Keratinocyte (primary cell): ENCODE results near the gene UBR3. TPM values are rescaled to one million over a fixed set of nuclear protein-coding genes. Genes with fewer than 3 reads are reported as not detected.

Source experiments
- DNase-seq: peaks from one replicate; pipeline ENCODE4 v3.0.0-alpha.2; 2011; ENCODE audit warnings: low read depth, missing footprints, low spot score
- FAIRE-seq: peaks from 2 replicates; lab custom pipeline; 2011; peaks lifted over from hg19 to GRCh38; lab: Jason Lieb, UNC
- H2AFZ ChIP-seq: 2 replicates; pipeline ENCODE4 v1.6.0; 2012; ENCODE audit warnings: low read length, control low read depth, inconsistent platforms; ENCODE audit not compliant: control insufficient read depth
- H3K27ac ChIP-seq: 2 replicates; pipeline ENCODE4 v1.5.1; 2011; ENCODE audit warnings: low read length; ENCODE audit not compliant: control insufficient read depth, insufficient read depth
- H3K27me3 ChIP-seq: 3 replicates; pipeline ENCODE4 v1.6.0; 2011; ENCODE audit warnings: low read length; ENCODE audit not compliant: control insufficient read depth, insufficient read depth; ENCODE audit errors: extremely low read depth
- H3K36me3 ChIP-seq, 2 experiments: 2 replicates in 1 of 2; 3 replicates in 1 of 2; pipeline ENCODE4 v1.5.1; 2011; ENCODE audit warnings: low read length in 2 of 2, mild to moderate bottlenecking in 1 of 2; ENCODE audit not compliant: control insufficient read depth in 2 of 2, insufficient read depth in 2 of 2; ENCODE audit errors: extremely low read depth in 1 of 2
- H3K4me1 ChIP-seq: 3 replicates; pipeline ENCODE4 v1.5.1; 2011; ENCODE audit warnings: low read length; ENCODE audit not compliant: control insufficient read depth, insufficient read depth; ENCODE audit errors: extremely low read depth
- H3K4me2 ChIP-seq: 3 replicates; pipeline ENCODE4 v1.6.0; 2011; ENCODE audit warnings: low read depth, low read length; ENCODE audit not compliant: control insufficient read depth, insufficient read depth; ENCODE audit errors: extremely low read depth
- H3K4me3 ChIP-seq, 3 experiments: fragments of 200-600 bp in 1 of 3; sonication (generic) in 1 of 3; 2 replicates in 2 of 3; 3 replicates in 1 of 3; pipeline ENCODE4 v1.5.1; 2011 to 2016; ENCODE audit warnings: low read length in 3 of 3, mild to moderate bottlenecking in 3 of 3, control low read depth in 2 of 3, inconsistent platforms in 1 of 3, low read depth in 1 of 3, mixed read lengths in 1 of 3, mixed run types in 1 of 3, moderate library complexity in 1 of 3; ENCODE audit not compliant: control insufficient read depth in 2 of 3, insufficient read depth in 2 of 3; ENCODE audit errors: extremely low read depth in 1 of 3
- H3K79me2 ChIP-seq: 2 replicates; pipeline ENCODE4 v1.6.0; 2012; ENCODE audit warnings: low read length; ENCODE audit not compliant: control insufficient read depth, insufficient read depth
- H3K9ac ChIP-seq: 3 replicates; pipeline ENCODE4 v1.6.0; 2011; ENCODE audit warnings: low read length; ENCODE audit not compliant: control insufficient read depth, insufficient read depth; ENCODE audit errors: extremely low read depth
- H3K9me1 ChIP-seq: 3 replicates; pipeline ENCODE4 v1.6.0; 2011; ENCODE audit warnings: low read length; ENCODE audit not compliant: control insufficient read depth, insufficient read depth; ENCODE audit errors: extremely low read depth
- H3K9me3 ChIP-seq: 2 replicates; pipeline ENCODE4 v1.5.1; 2012; ENCODE audit warnings: low read depth, low read length; ENCODE audit not compliant: control insufficient read depth
- H4K20me1 ChIP-seq: 3 replicates; pipeline ENCODE4 v1.6.0; 2011; ENCODE audit warnings: low read length; ENCODE audit not compliant: control insufficient read depth, insufficient read depth; ENCODE audit errors: extremely low read depth
- CTCF ChIP-seq, 3 experiments: IDR thresholded peaks in 1 of 3; conservative IDR thresholded peaks in 1 of 3; optimal IDR thresholded peaks in 1 of 3; 2 replicates in 2 of 3; 3 replicates in 1 of 3; pipeline versions ENCODE3 to v1.5.1; 2011; ENCODE audit warnings: low read length in 3 of 3, mild to moderate bottlenecking in 3 of 3, moderate library complexity in 2 of 3, control low read depth in 1 of 3, inconsistent platforms in 1 of 3; ENCODE audit not compliant: insufficient read depth in 2 of 3; ENCODE audit errors: extremely low read depth in 1 of 3
- EZH2 ChIP-seq: IDR thresholded peaks from one replicate; pipeline ENCODE4 v1.6.1; 2012; ENCODE audit warnings: inconsistent platforms, mild to moderate bottlenecking, low read length, moderate library complexity
- dilution Hi-C: fragments of 300-500 bp; cut with MboI; formaldehyde crosslinking; loops from one replicate; pipeline ENCODE4 v1.7.0; 2020; ENCODE audit warnings: low sequenced_read_pairs; ENCODE audit not compliant: extremely low pct_ligation_motif_present
- polyA plus RNA-seq, 5 experiments: library from polyadenylated mRNA; depleted of rRNA in 3 of 5; stranded (reverse) in 3 of 5; stranded (forward) in 1 of 5; unstranded in 1 of 5; fragments of >200 nt; gene quantifications; 1 replicate in 1 of 5; 2 replicates in 3 of 5; 3 replicates in 1 of 5; pipeline versions ENCODE4 v1.2.1 to v1.2.3, GENCODE V29; 2011 to 2012; ENCODE audit warnings: missing spikeins in 2 of 5, low read depth in 1 of 5, low replicate concordance in 1 of 5

The UBR3 gene
- polyA plus RNA-seq, 1 donor (not counting 4 experiments of a cell fraction or from before 2014, with no cell fraction given), result 14.7 TPM

- Histone ChIP-seq H3K9ac (no peak overlapping the region), H4K20me1 (no peaks in the 10 kb centered on the region), H3K27ac (no peak overlapping the region), H3K4me3 (no peak overlapping the region), H3K79me2 (no peaks in the 10 kb centered on the region), H3K9me3 (no peaks in the 10 kb centered on the region), H3K27me3 (no peaks in the 10 kb centered on the region), H3K4me1 (no peaks in the 10 kb centered on the region), H3K4me2 (no peak overlapping the region), H3K36me3 (no peaks in the 10 kb centered on the region), H2AFZ (no peak overlapping the region), H3K9me1 (no peaks in the 10 kb centered on the region)
- DNase-seq (no peak), FAIRE-seq (no peak)
- dilution Hi-C loops, result no loop called here
- TF ChIP-seq EZH2 (no peak), CTCF (optimal IDR thresholded peaks at IDR 0.05 in 1 of 3, IDR thresholded peaks at IDR 0.05 in 1 of 3, conservative IDR thresholded peaks at IDR 0.05 in 1 of 3; ENCODE audit: extremely low read depth in 1 of 3, insufficient read depth in 2 of 3, low read length in 3 of 3) (no peak)
Observed at GRCh38 chr2:169984145-169984544, 156.9 kb downstream of the UBR3 start.

- H2AFZ ChIP-seq, result no peak overlapping the region
- H3K9ac ChIP-seq, result no peak overlapping the region
- no peaks in the 10 kb centered on the region for H3K9me1 ChIP-seq
- H3K36me3 ChIP-seq, result peaks cover 3% of the 10 kb centered on the region in 2 experiments
- H3K79me2 ChIP-seq, result no peaks in the 10 kb centered on the region
- no peaks in the 10 kb centered on the region for H4K20me1 ChIP-seq
- dilution Hi-C loops, result no loop called here
- no peaks in the 10 kb centered on the region for H3K27me3 ChIP-seq
- DNase-seq (no peak), FAIRE-seq (no peak)
- no peak overlapping the region for H3K4me3 ChIP-seq
- no peaks in the 10 kb centered on the region for H3K4me1 ChIP-seq
- no peak overlapping the region for H3K4me2 ChIP-seq
- H3K9me3 ChIP-seq, result no peaks in the 10 kb centered on the region
- TF ChIP-seq EZH2 (no peak), CTCF (optimal IDR thresholded peaks at IDR 0.05 in 1 of 3, IDR thresholded peaks at IDR 0.05 in 1 of 3, conservative IDR thresholded peaks at IDR 0.05 in 1 of 3; ENCODE audit: extremely low read depth in 1 of 3, insufficient read depth in 2 of 3, low read length in 3 of 3) (no peak)
- H3K27ac ChIP-seq, result no peak overlapping the region
Observed at GRCh38 chr2:169994752-169995151, 167.5 kb downstream of the UBR3 start.
